Transverse colon (tissue), 4 donors: ENCODE results near the gene RGMA. TPM values are rescaled to one million over a fixed set of nuclear protein-coding genes. Genes with fewer than 3 reads are reported as not detected.

Experiments used
- DNase-seq: peaks from one replicate; pipeline ENCODE4 v3.0.0-alpha.2; 2019
- H3K27ac ChIP-seq, 4 donors: fragments of 200-600 bp; sonication (generic); 2 replicates each; pipeline ENCODE4 v1.5.1; 2016 to 2018; ENCODE audit warnings: inconsistent platforms in 4 of 4
- H3K27me3 ChIP-seq: fragments of 200-600 bp; sonication (generic); 2 replicates; pipeline ENCODE4 v1.5.1; 2017; ENCODE audit warnings: inconsistent platforms
- H3K36me3 ChIP-seq, 4 donors: fragments of 200-600 bp; sonication (generic); 2 replicates each; pipeline ENCODE4 v1.5.1; 2017 to 2019; ENCODE audit warnings: inconsistent platforms in 4 of 4
- H3K4me1 ChIP-seq, 4 donors: fragments of 200-600 bp; sonication (generic); 2 replicates each; pipeline ENCODE4 v1.5.1; 2017 to 2020; ENCODE audit warnings: inconsistent platforms in 4 of 4
- H3K4me3 ChIP-seq, 4 donors: fragments of 200-600 bp; sonication (generic); 1 replicate in 1 of 4; 2 replicates in 3 of 4; pipeline versions ENCODE4 v1.5.1 to v1.6.1; 2017 to 2019; ENCODE audit warnings: inconsistent platforms in 4 of 4
- H3K9me3 ChIP-seq, 2 donors: fragments of 200-600 bp; sonication (generic); 2 replicates each; pipeline ENCODE4 v1.5.1; 2017 to 2019; ENCODE audit warnings: inconsistent platforms in 2 of 2
- CTCF ChIP-seq, 5 experiments: fragments of 200-600 bp in 3 of 5; fragments of 450-650 bp in 2 of 5; sonication (generic) in 3 of 5; IDR thresholded peaks; 1 replicate in 2 of 5; 2 replicates in 3 of 5; pipeline ENCODE4 v1.5.1; 2016 to 2017; ENCODE audit warnings: antibody characterized with exemption in 5 of 5, inconsistent platforms in 3 of 5, mild to moderate bottlenecking in 2 of 5, moderate library complexity in 1 of 5
- EP300 ChIP-seq: sonication (generic); formaldehyde crosslinking; IDR thresholded peaks from one replicate; pipeline ENCODE4 v1.6.1; 2017; ENCODE audit warnings: antibody characterized with exemption, low read depth
- POLR2A ChIP-seq: fragments of 450-650 bp; IDR thresholded peaks from one replicate; pipeline ENCODE4 v1.6.1; 2016; ENCODE audit warnings: antibody characterized with exemption, mild to moderate bottlenecking, moderate library complexity
- POLR2AphosphoS5 ChIP-seq, 3 donors: sonication (generic); formaldehyde crosslinking; IDR thresholded peaks; one replicate each; pipeline ENCODE4 v1.6.1; 2016; ENCODE audit warnings: antibody characterized with exemption in 3 of 3
- WGBS, 2 donors: methylation state at CpG; one replicate each; pipeline ENCODE4 v1.1.5; 2018; ENCODE audit warnings: low coverage in 1 of 2; 5-methylcytosine and 5-hydroxymethylcytosine counted together
- in situ Hi-C, 4 donors: fragments of 200-750 bp; cut with MboI; loops; one replicate each; pipeline versions ENCODE4 v1.15.0 to v1.15.1; 2017; ENCODE audit warnings: low sequenced_read_pairs in 3 of 4, low pct_ligation_motif_present in 1 of 4, low pct_unique_long_range_greater_than_20kb in 1 of 4
- intact Hi-C: fragments of 100-400 bp; cut with DNase I; formaldehyde crosslinking; loops from one replicate; pipeline ENCODE4 v1.15.1; 2023; ENCODE audit warnings: low total_unique reads
- total RNA-seq, 4 donors: library from RNA; depleted of rRNA; stranded (reverse); fragments of >200 nt; gene quantifications; one replicate each; pipeline ENCODE4 v1.1.0, GENCODE V29; 2016

The RGMA gene
- total RNA-seq, 4 donors from 2014 or later = 8.6 to 53.3 (median 20.6) TPM

- TF ChIP-seq POLR2A = no peak
- TF ChIP-seq EP300 = no peak
- TF ChIP-seq POLR2AphosphoS5 (IDR thresholded peaks at IDR 0.05) = no peak
- no peak for TF ChIP-seq CTCF (IDR thresholded peaks at IDR 0.05)
- H3K4me3 ChIP-seq = no peak overlapping the region
- no peaks in the 10 kb centered on the region for H3K36me3 ChIP-seq
- no peaks in the 10 kb centered on the region for H3K4me1 ChIP-seq
- no peak overlapping the region for H3K27ac ChIP-seq
- no peaks in the 10 kb centered on the region for H3K9me3 ChIP-seq
- H3K27me3 ChIP-seq = peaks cover 21% of the 10 kb centered on the region
- 53 to 100% methylated on average over 1 to 2 of the region's 2 CpGs for WGBS, 2 donors
- intact Hi-C loops = no loop called here
- in situ Hi-C loops = no loop called here
- DNase-seq = no peak
Measured at GRCh38 chr15:93105485-93105884, 16.5 kb upstream of the RGMA start.

- Histone ChIP-seq H3K27me3 (peaks cover 9% of the 10 kb centered on the region), H3K9me3 (no peaks in the 10 kb centered on the region), H3K4me3 (no peak overlapping the region), H3K27ac (no peak overlapping the region), H3K36me3 (no peaks in the 10 kb centered on the region), H3K4me1 (no peaks in the 10 kb centered on the region)
- no peak for DNase-seq
- TF ChIP-seq POLR2AphosphoS5 (IDR thresholded peaks at IDR 0.05) (no peak), POLR2A (no peak), EP300 (no peak), CTCF (IDR thresholded peaks at IDR 0.05) (no peak)
- in situ Hi-C loops (no loop called here), intact Hi-C loops (no loop called here)
- WGBS, 2 donors = 92% methylated on average over 2 of the region's 2 CpGs; no CpG with 5 or more reads in 1 of the 2 donors
Measured at GRCh38 chr15:93103823-93104222, 14.8 kb upstream of the RGMA start.

- DNase-seq = no peak
- Histone ChIP-seq H3K36me3 (no peaks in the 10 kb centered on the region), H3K27me3 (no peaks in the 10 kb centered on the region), H3K27ac (no peak overlapping the region), H3K9me3 (no peaks in the 10 kb centered on the region), H3K4me3 (no peak overlapping the region), H3K4me1 (no peaks in the 10 kb centered on the region)
- intact Hi-C loops (no loop called here), in situ Hi-C loops (no loop called here)
- WGBS, 2 donors = 75 to 81% methylated on average over 4 to 7 of the region's 7 CpGs
- TF ChIP-seq POLR2A = no peak
- TF ChIP-seq EP300 = no peak
- TF ChIP-seq CTCF (IDR thresholded peaks at IDR 0.05) = no peak
- no peak for TF ChIP-seq POLR2AphosphoS5 (IDR thresholded peaks at IDR 0.05)
Measured at GRCh38 chr15:93102211-93102610, 13.2 kb upstream of the RGMA start.

- TF ChIP-seq POLR2A (no peak), POLR2AphosphoS5 (IDR thresholded peaks at IDR 0.05) (no peak), EP300 (no peak), CTCF (IDR thresholded peaks at IDR 0.05) (no peak)
- no peak for DNase-seq
- in situ Hi-C loops = loop anchor here in 3 of 4 donors (10.0 to 25.0 kb wide), 2 partner anchors 321 to 894 kb away; no protein-coding TSS in a partner anchor
- WGBS, 2 donors = 69 to 82% methylated on average over 4 to 6 of the region's 6 CpGs
- Histone ChIP-seq H3K9me3 (no peaks in the 10 kb centered on the region), H3K27ac (no peak overlapping the region), H3K4me1 (peaks cover 0 to 6% (median 1%) of the 10 kb centered on the region in 4 donors), H3K36me3 (no peaks in the 10 kb centered on the region), H3K4me3 (no peak overlapping the region), H3K27me3 (peaks cover 32% of the 10 kb centered on the region)
- intact Hi-C loops = no loop called here
Measured at GRCh38 chr15:93093765-93094164, 4.8 kb upstream of the RGMA start.
